Measurements from ENCODE around the gene CCDC91.

Gene CCDC91

DNA sequence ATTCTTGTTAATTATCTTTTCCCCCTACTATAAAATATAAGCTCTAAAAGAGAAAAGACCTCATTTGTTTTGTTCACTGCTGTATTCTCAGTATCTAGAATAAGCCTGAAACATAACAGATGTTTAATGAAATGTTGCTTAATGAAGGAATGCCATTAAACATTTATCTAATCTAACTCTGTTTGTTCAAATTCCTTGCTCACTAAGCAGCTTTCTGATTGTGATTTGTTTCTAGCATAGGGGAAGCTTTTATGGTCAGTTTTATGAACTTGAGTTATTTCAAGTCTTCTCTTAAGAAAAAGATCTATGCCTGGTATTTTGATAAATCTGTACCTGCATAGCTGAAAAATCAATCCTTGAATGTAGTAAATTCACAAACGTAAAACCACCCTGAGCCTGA lies 308.6 kb downstream of the CCDC91 start:
- TF ChIP-seq ZFP3 (CRISPR knock-in tag; IDR thresholded peaks at IDR 0.05), result no peak
- TF ChIP-seq TCF4 (CRISPR knock-in tag; IDR thresholded peaks at IDR 0.05; ENCODE audit: borderline replicate concordance), result peak; percentile 48; the same call in 1 of the 2 replicates
- TF ChIP-seq TOX (CRISPR knock-in tag; IDR thresholded peaks at IDR 0.05; ENCODE audit: borderline replicate concordance), result no peak
- TF ChIP-seq ISL1 (CRISPR knock-in tag; IDR thresholded peaks at IDR 0.05), result peak; percentile 91
- no peak for ATAC-seq

DNA sequence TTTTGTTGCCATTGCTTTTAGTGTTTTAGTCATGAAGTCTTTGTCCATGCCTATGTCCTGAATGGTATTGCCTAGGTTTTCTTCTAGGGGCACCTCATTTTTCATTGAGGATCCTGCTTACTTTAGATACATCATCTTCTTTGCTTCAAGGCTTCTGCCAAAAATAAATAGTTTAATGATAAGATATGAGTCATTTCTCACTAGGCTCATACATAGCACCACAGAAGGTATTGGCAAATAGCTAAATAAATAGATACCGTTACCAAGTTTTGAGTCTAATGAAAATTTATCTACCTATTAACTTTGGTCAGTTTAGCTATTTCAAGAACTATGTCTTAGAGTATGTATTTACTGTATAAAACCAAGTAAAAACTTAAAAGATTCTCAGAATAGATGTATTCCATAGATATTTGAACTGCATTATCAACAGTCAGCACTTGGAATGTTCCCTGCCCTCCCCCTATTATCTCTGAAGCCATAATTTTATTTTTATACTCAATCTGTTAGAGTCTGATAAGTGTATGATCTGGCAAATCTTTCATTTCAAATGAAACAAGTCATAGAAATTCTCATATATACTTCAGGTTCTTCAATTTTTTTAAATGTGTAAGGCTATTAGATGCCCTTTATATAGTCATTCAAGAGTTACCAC lies 310.2 kb downstream of the CCDC91 start:
- no peak for TF ChIP-seq ZNF70 (CRISPR knock-in tag; IDR thresholded peaks at IDR 0.05)
- no peak for TF ChIP-seq ZNF8 (CRISPR knock-in tag; IDR thresholded peaks at IDR 0.05)
- ATAC-seq, result no peak

DNA sequence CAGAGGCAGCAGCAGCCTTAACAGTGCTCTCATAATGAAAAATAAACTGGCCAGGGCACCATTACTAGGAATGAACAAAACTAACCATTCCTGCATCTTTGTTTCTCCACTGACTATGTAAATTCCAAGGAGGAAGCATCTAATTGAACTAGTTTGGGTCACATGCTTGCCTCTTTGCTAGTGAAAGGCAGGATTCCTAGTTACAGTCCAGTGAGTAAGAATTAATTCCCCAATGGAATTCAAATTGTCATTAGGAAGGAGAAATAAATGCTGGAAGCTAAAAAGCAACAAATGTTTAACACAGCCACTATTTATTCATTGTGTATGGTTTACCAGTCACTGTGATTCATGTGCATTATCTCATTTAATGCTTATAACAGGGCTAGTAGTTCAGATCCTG lies 316.0 kb downstream of the CCDC91 start:
- ATAC-seq, result peak; percentile 19; the same call in 2 of the 3 replicates
- no peak for TF ChIP-seq PPARA (CRISPR knock-in tag; IDR thresholded peaks at IDR 0.05; ENCODE audit: borderline replicate concordance)
- no peak for TF ChIP-seq OSR1 (CRISPR knock-in tag; IDR thresholded peaks at IDR 0.05)
- no peak for TF ChIP-seq ZNF70 (CRISPR knock-in tag; IDR thresholded peaks at IDR 0.05)
- TF ChIP-seq CSDC2 (CRISPR knock-in tag; IDR thresholded peaks at IDR 0.05), result no peak
- TF ChIP-seq ZNF8 (CRISPR knock-in tag; IDR thresholded peaks at IDR 0.05), result no peak
- no peak for TF ChIP-seq TOX (CRISPR knock-in tag; IDR thresholded peaks at IDR 0.05; ENCODE audit: borderline replicate concordance)
- no peak for TF ChIP-seq TCF4 (CRISPR knock-in tag; IDR thresholded peaks at IDR 0.05; ENCODE audit: borderline replicate concordance)
- TF ChIP-seq ZNF565 (CRISPR knock-in tag; conservative IDR thresholded peaks at IDR 0.05; ENCODE audit: low read depth), result no peak
- no peak for TF ChIP-seq SNAI2 (CRISPR knock-in tag; IDR thresholded peaks at IDR 0.05)
- TF ChIP-seq, protein P1, sequence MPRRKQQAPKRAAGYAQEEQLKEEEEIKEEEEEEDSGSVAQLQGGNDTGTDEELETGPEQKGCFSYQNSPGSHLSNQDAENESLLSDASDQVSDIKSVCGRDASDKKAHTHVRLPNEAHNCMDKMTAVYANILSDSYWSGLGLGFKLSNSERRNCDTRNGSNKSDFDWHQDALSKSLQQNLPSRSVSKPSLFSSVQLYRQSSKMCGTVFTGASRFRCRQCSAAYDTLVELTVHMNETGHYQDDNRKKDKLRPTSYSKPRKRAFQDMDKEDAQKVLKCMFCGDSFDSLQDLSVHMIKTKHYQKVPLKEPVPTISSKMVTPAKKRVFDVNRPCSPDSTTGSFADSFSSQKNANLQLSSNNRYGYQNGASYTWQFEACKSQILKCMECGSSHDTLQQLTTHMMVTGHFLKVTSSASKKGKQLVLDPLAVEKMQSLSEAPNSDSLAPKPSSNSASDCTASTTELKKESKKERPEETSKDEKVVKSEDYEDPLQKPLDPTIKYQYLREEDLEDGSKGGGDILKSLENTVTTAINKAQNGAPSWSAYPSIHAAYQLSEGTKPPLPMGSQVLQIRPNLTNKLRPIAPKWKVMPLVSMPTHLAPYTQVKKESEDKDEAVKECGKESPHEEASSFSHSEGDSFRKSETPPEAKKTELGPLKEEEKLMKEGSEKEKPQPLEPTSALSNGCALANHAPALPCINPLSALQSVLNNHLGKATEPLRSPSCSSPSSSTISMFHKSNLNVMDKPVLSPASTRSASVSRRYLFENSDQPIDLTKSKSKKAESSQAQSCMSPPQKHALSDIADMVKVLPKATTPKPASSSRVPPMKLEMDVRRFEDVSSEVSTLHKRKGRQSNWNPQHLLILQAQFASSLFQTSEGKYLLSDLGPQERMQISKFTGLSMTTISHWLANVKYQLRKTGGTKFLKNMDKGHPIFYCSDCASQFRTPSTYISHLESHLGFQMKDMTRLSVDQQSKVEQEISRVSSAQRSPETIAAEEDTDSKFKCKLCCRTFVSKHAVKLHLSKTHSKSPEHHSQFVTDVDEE (CRISPR knock-in tag; IDR thresholded peaks at IDR 0.05), result no peak
- no peak for TF ChIP-seq GLIS3 (CRISPR knock-in tag; IDR thresholded peaks at IDR 0.05)
- TF ChIP-seq, protein P2, sequence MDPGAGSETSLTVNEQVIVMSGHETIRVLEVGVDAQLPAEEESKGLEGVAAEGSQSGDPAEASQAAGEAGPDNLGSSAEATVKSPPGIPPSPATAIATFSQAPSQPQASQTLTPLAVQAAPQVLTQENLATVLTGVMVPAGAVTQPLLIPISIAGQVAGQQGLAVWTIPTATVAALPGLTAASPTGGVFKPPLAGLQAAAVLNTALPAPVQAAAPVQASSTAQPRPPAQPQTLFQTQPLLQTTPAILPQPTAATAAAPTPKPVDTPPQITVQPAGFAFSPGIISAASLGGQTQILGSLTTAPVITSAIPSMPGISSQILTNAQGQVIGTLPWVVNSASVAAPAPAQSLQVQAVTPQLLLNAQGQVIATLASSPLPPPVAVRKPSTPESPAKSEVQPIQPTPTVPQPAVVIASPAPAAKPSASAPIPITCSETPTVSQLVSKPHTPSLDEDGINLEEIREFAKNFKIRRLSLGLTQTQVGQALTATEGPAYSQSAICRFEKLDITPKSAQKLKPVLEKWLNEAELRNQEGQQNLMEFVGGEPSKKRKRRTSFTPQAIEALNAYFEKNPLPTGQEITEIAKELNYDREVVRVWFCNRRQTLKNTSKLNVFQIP (CRISPR knock-in tag; IDR thresholded peaks at IDR 0.05; ENCODE audit: borderline replicate concordance, low read depth), result no peak
- no peak for TF ChIP-seq ISL1 (CRISPR knock-in tag; IDR thresholded peaks at IDR 0.05)
- TF ChIP-seq, protein P3, sequence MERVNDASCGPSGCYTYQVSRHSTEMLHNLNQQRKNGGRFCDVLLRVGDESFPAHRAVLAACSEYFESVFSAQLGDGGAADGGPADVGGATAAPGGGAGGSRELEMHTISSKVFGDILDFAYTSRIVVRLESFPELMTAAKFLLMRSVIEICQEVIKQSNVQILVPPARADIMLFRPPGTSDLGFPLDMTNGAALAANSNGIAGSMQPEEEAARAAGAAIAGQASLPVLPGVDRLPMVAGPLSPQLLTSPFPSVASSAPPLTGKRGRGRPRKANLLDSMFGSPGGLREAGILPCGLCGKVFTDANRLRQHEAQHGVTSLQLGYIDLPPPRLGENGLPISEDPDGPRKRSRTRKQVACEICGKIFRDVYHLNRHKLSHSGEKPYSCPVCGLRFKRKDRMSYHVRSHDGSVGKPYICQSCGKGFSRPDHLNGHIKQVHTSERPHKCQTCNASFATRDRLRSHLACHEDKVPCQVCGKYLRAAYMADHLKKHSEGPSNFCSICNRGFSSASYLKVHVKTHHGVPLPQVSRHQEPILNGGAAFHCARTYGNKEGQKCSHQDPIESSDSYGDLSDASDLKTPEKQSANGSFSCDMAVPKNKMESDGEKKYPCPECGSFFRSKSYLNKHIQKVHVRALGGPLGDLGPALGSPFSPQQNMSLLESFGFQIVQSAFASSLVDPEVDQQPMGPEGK (CRISPR knock-in tag; IDR thresholded peaks at IDR 0.05; ENCODE audit: borderline replicate concordance), result no peak
- no peak for TF ChIP-seq ZC3H10 (CRISPR knock-in tag; IDR thresholded peaks at IDR 0.05)
- no peak for TF ChIP-seq ESRRG (CRISPR knock-in tag; IDR thresholded peaks at IDR 0.05)
- TF ChIP-seq ZFP3 (CRISPR knock-in tag; IDR thresholded peaks at IDR 0.05), result no peak
- no peak for TF ChIP-seq BACH2 (CRISPR knock-in tag; IDR thresholded peaks at IDR 0.05; ENCODE audit: borderline replicate concordance)

DNA sequence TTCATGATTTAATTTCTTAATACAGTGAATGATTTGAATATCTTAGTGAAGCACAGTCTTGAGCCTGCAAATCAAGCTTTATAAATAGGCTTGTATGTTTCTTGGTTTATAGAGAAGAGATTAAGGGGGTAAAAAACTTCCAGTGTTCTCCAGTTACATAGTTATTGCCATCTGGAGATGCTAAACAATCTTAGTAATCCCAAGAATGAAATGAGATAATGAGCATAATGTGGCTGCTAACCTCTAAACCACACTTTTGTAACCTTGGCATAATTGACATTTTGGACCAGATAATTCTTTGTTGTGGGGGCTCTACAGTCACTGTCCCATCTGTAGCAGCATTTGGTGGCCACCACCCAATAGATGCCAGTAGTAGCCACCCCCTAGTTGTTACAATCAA lies 316.8 kb downstream of the CCDC91 start:
- ATAC-seq, result peak; percentile 93
- no peak for TF ChIP-seq ESRRG (CRISPR knock-in tag; IDR thresholded peaks at IDR 0.05)
- TF ChIP-seq ISL1 (CRISPR knock-in tag; IDR thresholded peaks at IDR 0.05), result peak; percentile 39; the same call in 1 of the 2 replicates

DNA sequence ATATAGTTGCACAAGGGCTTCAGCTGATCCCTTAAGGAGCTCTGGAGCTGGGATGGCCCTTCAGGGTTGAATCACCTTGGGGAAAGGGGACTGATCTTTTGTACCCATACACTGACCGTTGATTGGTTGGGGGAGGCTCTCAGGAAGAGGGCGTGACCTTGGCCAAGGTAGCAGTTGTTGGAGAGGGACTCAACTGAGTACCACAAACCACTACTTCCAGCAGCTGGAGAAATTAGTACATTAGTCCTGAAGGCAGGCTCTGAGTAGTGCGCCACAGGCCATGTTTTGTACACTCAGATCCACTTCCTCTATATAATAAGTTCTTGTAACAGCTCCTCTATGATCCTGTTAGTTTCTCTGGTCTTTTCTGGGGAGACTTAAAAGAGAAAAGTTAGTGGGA lies 317.6 kb downstream of the CCDC91 start:
- ATAC-seq, result no peak; the same call in 2 of the 3 replicates
- TF ChIP-seq ZFP30 (CRISPR knock-in tag; IDR thresholded peaks at IDR 0.05) (no peak), ARNTL (CRISPR knock-in tag; IDR thresholded peaks at IDR 0.05; ENCODE audit: borderline replicate concordance, low read depth) (no peak), ESRRG (CRISPR knock-in tag; IDR thresholded peaks at IDR 0.05) (no peak)
- TF ChIP-seq, protein P4, sequence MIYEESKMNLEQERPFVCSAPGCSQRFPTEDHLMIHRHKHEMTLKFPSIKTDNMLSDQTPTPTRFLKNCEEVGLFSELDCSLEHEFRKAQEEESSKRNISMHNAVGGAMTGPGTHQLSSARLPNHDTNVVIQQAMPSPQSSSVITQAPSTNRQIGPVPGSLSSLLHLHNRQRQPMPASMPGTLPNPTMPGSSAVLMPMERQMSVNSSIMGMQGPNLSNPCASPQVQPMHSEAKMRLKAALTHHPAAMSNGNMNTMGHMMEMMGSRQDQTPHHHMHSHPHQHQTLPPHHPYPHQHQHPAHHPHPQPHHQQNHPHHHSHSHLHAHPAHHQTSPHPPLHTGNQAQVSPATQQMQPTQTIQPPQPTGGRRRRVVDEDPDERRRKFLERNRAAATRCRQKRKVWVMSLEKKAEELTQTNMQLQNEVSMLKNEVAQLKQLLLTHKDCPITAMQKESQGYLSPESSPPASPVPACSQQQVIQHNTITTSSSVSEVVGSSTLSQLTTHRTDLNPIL (CRISPR knock-in tag; IDR thresholded peaks at IDR 0.05; ENCODE audit: low read depth), result no peak

Measured in SK-N-SH treated with all-trans-retinoic acid at 6 μM for 48 hours (cell line).